KMS-11 (cell line): ENCODE results near the gene ASIC2.

Experiments used
- H2AFZ ChIP-seq: fragments of 200-600 bp; sonication (generic); 2 replicates; pipeline ENCODE4 v1.6.1; 2016; ENCODE audit warnings: antibody characterized with exemption, mixed run types, low read depth
- H3K27ac ChIP-seq: fragments of 200-600 bp; sonication (generic); 2 replicates; pipeline ENCODE4 v1.6.1; 2016; ENCODE audit warnings: mild to moderate bottlenecking, mixed run types
- H3K27me3 ChIP-seq: fragments of 200-600 bp; sonication (generic); 2 replicates; pipeline ENCODE4 v1.6.1; 2017; ENCODE audit warnings: mild to moderate bottlenecking, low read depth, mixed run types, moderate library complexity; ENCODE audit not compliant: insufficient read depth
- H3K36me3 ChIP-seq: fragments of 200-600 bp; sonication (generic); 2 replicates; pipeline ENCODE4 v1.6.1; 2017; ENCODE audit warnings: mild to moderate bottlenecking, mixed run types; ENCODE audit not compliant: insufficient read depth
- H3K4me1 ChIP-seq: fragments of 200-600 bp; sonication (generic); 2 replicates; pipeline ENCODE4 v1.6.1; 2016; ENCODE audit warnings: mild to moderate bottlenecking, low read depth, mixed run types; ENCODE audit not compliant: poor library complexity, severe bottlenecking
- H3K4me2 ChIP-seq: fragments of 200-600 bp; sonication (generic); 2 replicates; pipeline ENCODE4 v1.7.0; 2016; ENCODE audit warnings: mild to moderate bottlenecking, mixed run types
- H3K4me3 ChIP-seq: fragments of 200-600 bp; sonication (generic); IDR thresholded peaks from 2 replicates; pipeline ENCODE4 v1.6.1; 2017; ENCODE audit warnings: low read depth, low read length, mixed read lengths; ENCODE audit not compliant: insufficient read depth
- H3K79me2 ChIP-seq: fragments of 200-600 bp; sonication (generic); 2 replicates; pipeline ENCODE4 v1.6.1; 2016; ENCODE audit warnings: low read depth, mixed run types; ENCODE audit not compliant: insufficient read depth
- H3K9ac ChIP-seq: fragments of 200-600 bp; sonication (generic); 2 replicates; pipeline ENCODE4 v1.6.1; 2016; ENCODE audit warnings: mild to moderate bottlenecking, mixed run types
- H4K20me1 ChIP-seq: fragments of 200-600 bp; sonication (generic); 2 replicates; pipeline ENCODE4 v1.6.1; 2016; ENCODE audit warnings: mild to moderate bottlenecking, mixed run types; ENCODE audit not compliant: insufficient read depth
- TF ChIP-seq, protein P1 (sequence below): fragments of 200-600 bp; sonication (generic); conservative IDR thresholded peaks from 2 replicates; pipeline ENCODE4 v1.6.1; 2017; ENCODE audit warnings: low read depth, mild to moderate bottlenecking, antibody characterized with exemption, low read length, moderate library complexity, mixed read lengths

Gene ASIC2

DNA sequence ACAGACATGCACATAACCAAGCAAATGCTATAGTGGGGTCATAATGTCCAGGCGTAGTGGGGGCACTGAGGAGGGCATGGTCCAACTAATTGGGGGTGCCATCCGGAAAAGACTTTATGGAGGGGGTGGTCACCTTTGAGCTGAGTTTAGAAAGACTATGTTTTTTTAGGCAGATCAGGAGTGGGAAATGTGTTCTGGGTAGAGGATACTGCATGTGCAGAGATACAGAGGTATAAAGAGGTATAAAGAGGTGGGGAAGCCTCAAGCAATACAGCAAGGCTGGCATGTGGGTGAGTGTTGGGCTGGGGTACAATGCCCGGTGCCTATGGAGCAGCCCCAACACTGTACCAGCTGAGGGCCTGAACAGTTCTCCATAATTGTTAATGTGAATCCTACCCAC is 248.3 kb downstream of the ASIC2 start:
- no peaks in the 10 kb centered on the region for H3K4me1 ChIP-seq
- TF ChIP-seq, protein P1, sequence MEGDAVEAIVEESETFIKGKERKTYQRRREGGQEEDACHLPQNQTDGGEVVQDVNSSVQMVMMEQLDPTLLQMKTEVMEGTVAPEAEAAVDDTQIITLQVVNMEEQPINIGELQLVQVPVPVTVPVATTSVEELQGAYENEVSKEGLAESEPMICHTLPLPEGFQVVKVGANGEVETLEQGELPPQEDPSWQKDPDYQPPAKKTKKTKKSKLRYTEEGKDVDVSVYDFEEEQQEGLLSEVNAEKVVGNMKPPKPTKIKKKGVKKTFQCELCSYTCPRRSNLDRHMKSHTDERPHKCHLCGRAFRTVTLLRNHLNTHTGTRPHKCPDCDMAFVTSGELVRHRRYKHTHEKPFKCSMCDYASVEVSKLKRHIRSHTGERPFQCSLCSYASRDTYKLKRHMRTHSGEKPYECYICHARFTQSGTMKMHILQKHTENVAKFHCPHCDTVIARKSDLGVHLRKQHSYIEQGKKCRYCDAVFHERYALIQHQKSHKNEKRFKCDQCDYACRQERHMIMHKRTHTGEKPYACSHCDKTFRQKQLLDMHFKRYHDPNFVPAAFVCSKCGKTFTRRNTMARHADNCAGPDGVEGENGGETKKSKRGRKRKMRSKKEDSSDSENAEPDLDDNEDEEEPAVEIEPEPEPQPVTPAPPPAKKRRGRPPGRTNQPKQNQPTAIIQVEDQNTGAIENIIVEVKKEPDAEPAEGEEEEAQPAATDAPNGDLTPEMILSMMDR = no peak
- H3K27ac ChIP-seq = no peak overlapping the region
- H3K4me3 ChIP-seq = no peak overlapping the region
- H3K4me2 ChIP-seq = no peak overlapping the region
- no peaks in the 10 kb centered on the region for H3K36me3 ChIP-seq
- H4K20me1 ChIP-seq = no peaks in the 10 kb centered on the region
- no peaks in the 10 kb centered on the region for H3K79me2 ChIP-seq
- H2AFZ ChIP-seq = no peak overlapping the region
- no peaks in the 10 kb centered on the region for H3K27me3 ChIP-seq
- no peak overlapping the region for H3K9ac ChIP-seq

DNA sequence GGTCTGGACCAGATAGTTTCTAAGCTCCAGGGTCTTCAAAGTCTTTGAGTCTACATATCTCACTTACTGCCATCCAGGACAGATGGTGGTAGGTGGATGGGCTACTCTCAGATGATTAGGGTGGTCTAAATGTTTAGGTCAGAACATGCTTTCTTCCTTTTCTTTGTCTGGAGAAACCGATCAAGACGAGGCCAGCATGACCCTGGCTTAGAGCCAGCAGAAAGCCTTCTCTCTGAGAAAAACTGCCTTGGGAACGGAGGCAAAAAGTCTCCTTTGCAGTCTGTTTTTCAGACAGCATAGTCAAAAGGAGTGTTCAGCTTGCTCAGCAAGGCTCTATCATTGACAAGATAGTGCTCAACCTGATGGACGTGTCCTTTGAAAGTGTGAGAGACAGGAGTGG is 252.6 kb downstream of the ASIC2 start:
- TF ChIP-seq, protein P1 = no peak
- Histone ChIP-seq H3K79me2 (no peaks in the 10 kb centered on the region), H3K36me3 (no peaks in the 10 kb centered on the region), H3K27ac (no peak overlapping the region), H3K4me1 (no peaks in the 10 kb centered on the region), H2AFZ (no peak overlapping the region), H3K27me3 (no peaks in the 10 kb centered on the region), H3K4me3 (no peak overlapping the region), H4K20me1 (no peaks in the 10 kb centered on the region), H3K4me2 (no peak overlapping the region), H3K9ac (no peak overlapping the region)

- H3K36me3 ChIP-seq = no peaks in the 10 kb centered on the region
- H3K4me3 ChIP-seq = no peak overlapping the region
- H3K4me1 ChIP-seq = no peaks in the 10 kb centered on the region
- no peak overlapping the region for H2AFZ ChIP-seq
- H4K20me1 ChIP-seq = no peaks in the 10 kb centered on the region
- no peaks in the 10 kb centered on the region for H3K27me3 ChIP-seq
- H3K4me2 ChIP-seq = no peak overlapping the region
- H3K27ac ChIP-seq = no peak overlapping the region
- no peaks in the 10 kb centered on the region for H3K79me2 ChIP-seq
- TF ChIP-seq, protein P1 = no peak
- H3K9ac ChIP-seq = no peak overlapping the region
Observed at GRCh38 chr17:33039874-33040273, 253.2 kb downstream of the ASIC2 start.

- H3K27ac ChIP-seq = no peak overlapping the region
- no peaks in the 10 kb centered on the region for H3K27me3 ChIP-seq
- H3K79me2 ChIP-seq = no peaks in the 10 kb centered on the region
- H3K4me2 ChIP-seq = no peak overlapping the region
- TF ChIP-seq, protein P1 = peak; percentile 75
- no peak overlapping the region for H2AFZ ChIP-seq
- no peaks in the 10 kb centered on the region for H3K4me1 ChIP-seq
- H3K4me3 ChIP-seq = no peak overlapping the region
- no peak overlapping the region for H3K9ac ChIP-seq
- H3K36me3 ChIP-seq = no peaks in the 10 kb centered on the region
- H4K20me1 ChIP-seq = no peaks in the 10 kb centered on the region
Observed at GRCh38 chr17:33038740-33039139, 254.4 kb downstream of the ASIC2 start.

- H3K79me2 ChIP-seq = no peaks in the 10 kb centered on the region
- no peak overlapping the region for H3K4me2 ChIP-seq
- no peaks in the 10 kb centered on the region for H3K4me1 ChIP-seq
- H3K9ac ChIP-seq = no peak overlapping the region
- H3K27ac ChIP-seq = no peak overlapping the region
- H3K36me3 ChIP-seq = no peaks in the 10 kb centered on the region
- no peak overlapping the region for H2AFZ ChIP-seq
- H3K4me3 ChIP-seq = no peak overlapping the region
- no peaks in the 10 kb centered on the region for H4K20me1 ChIP-seq
- TF ChIP-seq, protein P1 = no peak
- no peaks in the 10 kb centered on the region for H3K27me3 ChIP-seq
Observed at GRCh38 chr17:33033176-33033575, 259.9 kb downstream of the ASIC2 start.
